ENCODE results near the gene DPF1.

Gene DPF1

DNA sequence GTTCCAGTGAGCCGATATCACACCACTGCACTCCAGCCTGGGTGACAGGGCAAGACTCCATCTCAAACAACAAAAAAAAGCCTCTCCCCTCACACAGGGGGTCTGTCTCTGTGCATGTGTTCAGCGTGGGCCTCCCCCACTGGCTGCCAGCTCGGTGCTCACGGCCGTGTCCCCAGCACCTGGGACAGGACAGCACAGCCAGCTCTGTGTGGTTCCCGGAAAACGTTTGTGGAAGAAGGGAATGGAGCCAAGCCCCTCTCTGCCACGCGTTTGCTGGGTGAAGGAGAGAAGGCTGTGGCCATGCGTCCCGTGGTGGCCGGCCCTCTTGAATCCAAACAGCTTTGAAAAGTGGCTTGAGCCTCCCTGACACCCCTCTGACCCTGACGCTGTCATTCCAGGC, 32.3 kb downstream of the DPF1 start:
- no peak for DNase-seq (ENCODE audit: low read depth)
- TF ChIP-seq, protein P1, sequence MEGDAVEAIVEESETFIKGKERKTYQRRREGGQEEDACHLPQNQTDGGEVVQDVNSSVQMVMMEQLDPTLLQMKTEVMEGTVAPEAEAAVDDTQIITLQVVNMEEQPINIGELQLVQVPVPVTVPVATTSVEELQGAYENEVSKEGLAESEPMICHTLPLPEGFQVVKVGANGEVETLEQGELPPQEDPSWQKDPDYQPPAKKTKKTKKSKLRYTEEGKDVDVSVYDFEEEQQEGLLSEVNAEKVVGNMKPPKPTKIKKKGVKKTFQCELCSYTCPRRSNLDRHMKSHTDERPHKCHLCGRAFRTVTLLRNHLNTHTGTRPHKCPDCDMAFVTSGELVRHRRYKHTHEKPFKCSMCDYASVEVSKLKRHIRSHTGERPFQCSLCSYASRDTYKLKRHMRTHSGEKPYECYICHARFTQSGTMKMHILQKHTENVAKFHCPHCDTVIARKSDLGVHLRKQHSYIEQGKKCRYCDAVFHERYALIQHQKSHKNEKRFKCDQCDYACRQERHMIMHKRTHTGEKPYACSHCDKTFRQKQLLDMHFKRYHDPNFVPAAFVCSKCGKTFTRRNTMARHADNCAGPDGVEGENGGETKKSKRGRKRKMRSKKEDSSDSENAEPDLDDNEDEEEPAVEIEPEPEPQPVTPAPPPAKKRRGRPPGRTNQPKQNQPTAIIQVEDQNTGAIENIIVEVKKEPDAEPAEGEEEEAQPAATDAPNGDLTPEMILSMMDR (IDR thresholded peaks at IDR 0.05; ENCODE audit: insufficient read depth, low read depth, low read length, missing control alignments) = no peak

DNA sequence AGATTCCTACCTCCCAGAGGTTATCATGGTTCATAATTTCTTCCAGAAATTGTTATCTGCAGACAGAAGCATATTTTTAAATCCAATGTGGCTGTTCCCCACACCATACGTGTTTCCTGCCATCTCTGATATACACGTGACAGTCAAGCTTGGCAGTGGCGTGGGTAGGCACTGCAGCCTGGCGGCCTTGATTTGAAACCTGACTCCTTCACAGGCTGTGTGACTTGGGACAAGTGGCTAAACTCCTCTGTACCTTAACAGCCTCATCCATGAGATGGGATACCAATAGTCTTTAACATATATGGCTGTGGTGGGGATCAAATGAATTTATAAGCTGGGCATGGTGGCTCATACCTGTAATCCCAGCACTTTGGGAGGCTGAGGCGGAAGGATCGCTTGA, 33.2 kb downstream of the DPF1 start:
- no peak for DNase-seq (ENCODE audit: low read depth)
- TF ChIP-seq, protein P1 (IDR thresholded peaks at IDR 0.05; ENCODE audit: insufficient read depth, low read depth, low read length, missing control alignments) = no peak
- H3K4me3 ChIP-seq (ENCODE audit: low read length) = no peak overlapping the region

More for the DNA sequence above, 32.3 kb downstream of the DPF1 start:
- no peak overlapping the region for H3K4me3 ChIP-seq (ENCODE audit: low read length)

DNA sequence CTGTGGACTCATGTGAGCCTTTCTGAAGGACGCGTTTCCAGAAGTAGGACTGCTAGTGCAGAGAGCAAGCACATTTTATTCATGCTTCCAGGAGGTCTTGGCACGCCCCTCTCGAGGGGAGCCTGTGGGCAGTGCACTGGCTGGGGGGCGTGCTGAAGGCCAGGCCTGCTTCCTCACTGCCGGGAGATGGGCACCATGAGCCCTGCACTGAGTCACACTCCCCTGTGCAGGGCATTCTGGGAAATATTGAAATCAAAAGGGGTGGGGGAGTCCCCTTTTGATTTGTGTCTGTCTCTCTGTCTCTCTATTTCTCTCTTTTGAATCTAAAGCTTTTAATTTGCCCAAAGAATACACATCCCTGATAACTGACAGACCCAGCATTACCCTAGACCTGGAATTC, 34.0 kb downstream of the DPF1 start:
- DNase-seq (ENCODE audit: low read depth) = no peak
- TF ChIP-seq, protein P1 (IDR thresholded peaks at IDR 0.05; ENCODE audit: insufficient read depth, low read depth, low read length, missing control alignments) = no peak
- H3K4me3 ChIP-seq (ENCODE audit: low read length) = no peak overlapping the region

DNA sequence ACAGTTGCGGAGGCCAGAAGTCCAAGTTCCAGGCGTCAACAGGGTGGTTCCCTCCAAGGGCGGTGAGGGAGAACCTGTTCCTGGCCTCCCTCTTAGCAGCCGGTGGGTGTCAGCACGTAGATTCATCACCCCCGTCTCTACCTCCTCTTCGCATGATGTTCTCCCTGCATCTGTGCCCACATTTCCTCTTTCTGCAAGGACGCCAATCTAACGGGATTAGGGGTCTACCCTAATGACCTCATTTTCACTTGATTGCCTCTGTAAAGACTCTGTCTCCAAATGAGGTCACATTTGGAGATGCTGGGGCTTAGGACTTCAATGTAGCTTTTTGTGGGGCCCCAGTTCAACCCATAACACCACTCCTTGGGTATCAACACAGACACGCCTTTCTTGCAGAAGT, 38.5 kb downstream of the DPF1 start:
- DNase-seq (ENCODE audit: low read depth) = no peak
- TF ChIP-seq, protein P1 (IDR thresholded peaks at IDR 0.05; ENCODE audit: insufficient read depth, low read depth, low read length, missing control alignments) = no peak
- no peak overlapping the region for H3K4me3 ChIP-seq (ENCODE audit: low read length)

DNA sequence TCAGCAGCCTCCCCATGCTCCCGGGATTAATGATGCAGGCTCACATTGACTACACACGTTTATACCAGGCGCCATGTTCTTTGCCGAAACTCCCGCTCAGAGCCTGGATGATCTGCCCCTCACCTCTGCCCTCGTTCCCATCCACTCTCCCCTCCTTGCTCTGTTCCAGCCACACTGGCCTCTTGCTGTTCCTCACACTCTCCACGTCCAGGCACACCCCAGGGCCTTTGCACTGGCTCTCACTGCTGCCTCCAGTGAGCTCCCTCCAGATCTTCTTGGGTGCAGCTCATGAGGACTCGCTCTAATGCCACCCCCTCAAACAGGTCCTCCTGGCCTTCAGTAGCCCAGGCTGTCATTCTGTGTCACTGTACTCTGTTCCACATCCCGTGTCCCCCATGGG, 39.2 kb downstream of the DPF1 start:
- TF ChIP-seq, protein P1 (IDR thresholded peaks at IDR 0.05; ENCODE audit: insufficient read depth, low read depth, low read length, missing control alignments) = no peak
- no peak for DNase-seq (ENCODE audit: low read depth)
- no peak overlapping the region for H3K4me3 ChIP-seq (ENCODE audit: low read length)

DNA sequence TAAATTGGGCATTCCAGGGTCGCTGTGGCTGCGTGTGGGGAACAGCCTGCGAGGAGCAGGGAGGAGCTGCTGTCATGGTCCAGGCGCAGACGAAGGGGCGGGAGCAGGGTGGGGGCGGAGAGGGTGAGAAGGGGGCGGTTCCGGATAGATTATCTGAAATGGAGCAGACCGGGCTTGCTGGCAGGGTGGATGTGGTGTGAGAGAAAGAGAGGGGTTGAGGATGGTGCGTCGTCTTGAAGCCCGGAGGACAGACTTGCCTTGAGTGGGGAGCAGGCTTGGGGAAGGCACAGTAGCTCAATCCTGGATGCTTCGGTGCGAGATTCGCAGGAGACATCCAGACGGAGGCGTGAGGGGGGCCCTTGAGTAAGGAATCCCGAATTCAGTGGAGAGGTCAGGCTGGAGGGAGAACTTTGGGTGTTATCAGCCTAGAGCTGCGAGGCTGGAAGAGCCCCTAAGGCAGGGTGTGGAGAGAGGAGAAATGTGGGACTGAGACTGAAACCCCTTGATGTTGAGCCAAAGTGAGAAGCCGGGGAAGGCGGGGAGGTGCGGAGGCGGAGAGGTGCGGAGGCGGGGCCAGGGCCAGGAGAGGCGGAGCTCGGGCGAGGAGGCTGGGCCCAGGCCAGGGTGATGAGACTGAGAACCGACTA, 40.6 kb downstream of the DPF1 start:
- TF ChIP-seq, protein P1 (IDR thresholded peaks at IDR 0.05; ENCODE audit: insufficient read depth, low read depth, low read length, missing control alignments) = no peak
- DNase-seq (ENCODE audit: low read depth) = peak; percentile 23
- no peak overlapping the region for H3K4me3 ChIP-seq (ENCODE audit: low read length)

DNA sequence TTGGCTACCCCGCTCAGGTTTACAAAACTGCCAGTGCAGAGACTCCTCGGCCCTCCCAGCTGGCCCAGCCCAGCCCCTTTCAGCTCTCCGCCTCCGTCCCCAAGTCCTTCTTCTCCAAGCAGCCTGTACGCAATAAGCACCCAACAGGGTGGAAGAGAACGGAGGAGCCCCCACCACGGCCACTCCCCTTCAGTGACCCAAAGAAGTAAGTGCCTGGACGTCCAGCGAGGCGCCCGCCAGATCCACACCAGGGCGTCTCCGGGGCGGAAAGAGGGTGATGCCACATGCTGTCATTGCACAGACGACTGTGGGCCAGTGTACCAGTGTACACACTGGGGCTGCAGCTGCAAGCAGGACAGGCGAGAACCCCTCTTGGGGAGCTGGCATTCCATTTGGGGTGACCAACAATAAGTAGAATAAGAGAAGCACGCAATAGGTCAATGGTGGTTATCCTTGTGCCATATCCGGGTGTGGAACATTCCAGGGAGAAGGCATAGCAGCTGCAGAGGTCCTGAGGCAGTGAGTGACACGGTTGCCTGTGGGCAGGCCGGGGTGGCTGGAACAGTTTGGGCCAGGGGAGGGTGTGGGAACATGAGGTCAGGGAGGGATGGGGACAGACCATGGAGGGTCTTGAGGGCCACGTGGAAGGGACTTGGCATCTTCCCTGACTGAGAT, 41.3 kb downstream of the DPF1 start:
- TF ChIP-seq, protein P1 (IDR thresholded peaks at IDR 0.05; ENCODE audit: insufficient read depth, low read depth, low read length, missing control alignments) = no peak
- no peak for DNase-seq (ENCODE audit: low read depth)
- no peak overlapping the region for H3K4me3 ChIP-seq (ENCODE audit: low read length)

Data from epithelial cell of esophagus (primary cell).